Chondrocyte (in vitro differentiated cells): Measurements from ENCODE around the gene IGF1R. TPM values are rescaled to one million over a fixed set of nuclear protein-coding genes. Genes with fewer than 3 reads are reported as not detected.

Source experiments
- DNase-seq: peaks from one replicate; pipeline ENCODE4 v3.0.0; 2021; ENCODE audit warnings: mixed read lengths, low spot score
- H3K27ac Mint-ChIP-seq: one replicate; pipeline ENCODE4 v1.8.0; 2021; ENCODE audit warnings: mild to moderate bottlenecking, moderate library complexity, mixed read lengths; ENCODE audit not compliant: unreplicated experiment
- H3K27me3 Mint-ChIP-seq: 2 replicates; pipeline ENCODE4 v1.8.0; 2021; ENCODE audit warnings: low read depth, mixed read lengths
- H3K36me3 Mint-ChIP-seq: 2 replicates; pipeline ENCODE4 v1.8.0; 2021; ENCODE audit warnings: low read depth, mixed read lengths
- H3K4me1 Mint-ChIP-seq: 2 replicates; pipeline ENCODE4 v1.8.0; 2021; ENCODE audit warnings: low read depth, mild to moderate bottlenecking, mixed read lengths
- H3K4me3 Mint-ChIP-seq: one replicate; pipeline ENCODE4 v1.8.0; 2021; ENCODE audit warnings: mild to moderate bottlenecking, moderate library complexity, mixed read lengths; ENCODE audit not compliant: unreplicated experiment
- H3K9me3 Mint-ChIP-seq: 2 replicates; pipeline ENCODE4 v1.8.0; 2021; ENCODE audit warnings: low read depth, mixed read lengths
- total RNA-seq: library from RNA; stranded (reverse); gene quantifications from 3 replicates; pipeline ENCODE4 v1.2.1, GENCODE V29; 2021
- TF ChIP-seq, protein P1 (sequence below): fragments of 200-600 bp; sonication (generic); IDR thresholded peaks from 2 replicates; pipeline ENCODE4 v1.5.0; 2021; ENCODE audit warnings: antibody characterized with exemption, mild to moderate bottlenecking, moderate library complexity

Gene IGF1R
- total RNA-seq, 1 donor from 2014 or later = 119 TPM

DNA sequence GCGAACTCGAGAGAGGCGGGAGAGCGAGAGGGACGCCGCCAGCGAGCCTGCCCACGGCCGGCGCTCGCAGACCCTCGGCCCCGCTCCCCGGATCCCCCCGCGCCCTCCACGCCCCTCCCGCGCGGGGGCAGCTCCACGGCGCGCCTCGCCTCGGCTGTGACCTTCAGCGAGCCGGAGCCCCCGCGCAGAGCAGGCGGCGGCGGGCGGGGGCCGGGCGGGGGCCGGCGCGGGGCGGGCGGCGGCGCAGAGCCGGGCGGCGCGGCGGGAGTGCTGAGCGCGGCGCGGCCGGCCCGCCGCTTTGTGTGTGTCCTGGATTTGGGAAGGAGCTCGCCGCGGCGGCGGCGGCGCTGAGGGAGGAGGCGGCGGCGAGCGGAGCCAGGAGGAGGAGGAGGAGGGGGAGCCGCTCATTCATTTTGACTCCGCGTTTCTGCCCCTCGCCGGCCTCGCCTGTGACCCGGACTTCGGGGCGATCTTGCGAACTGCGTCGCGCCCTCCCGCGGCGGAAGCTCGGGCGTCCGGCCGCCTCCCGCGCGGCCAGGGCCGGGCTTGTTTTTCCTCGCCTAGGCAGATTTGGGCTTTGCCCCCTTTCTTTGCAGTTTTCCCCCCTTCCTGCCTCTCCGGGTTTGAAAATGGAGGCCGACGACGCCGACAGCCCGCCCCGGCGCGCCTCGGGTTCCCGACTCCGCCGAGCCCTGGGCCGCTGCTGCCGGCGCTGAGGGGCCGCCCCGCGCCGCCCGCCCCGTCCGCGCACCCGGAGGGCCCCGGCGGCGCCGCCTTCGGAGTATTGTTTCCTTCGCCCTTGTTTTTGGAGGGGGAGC is 524 bp downstream of the IGF1R start:
- no peak for DNase-seq
- H3K27ac Mint-ChIP-seq = peak overlapping the region; percentile 92
- H3K4me3 Mint-ChIP-seq = peak overlapping the region; percentile 94
- no peaks in the 10 kb centered on the region for H3K9me3 Mint-ChIP-seq
- TF ChIP-seq, protein P1, sequence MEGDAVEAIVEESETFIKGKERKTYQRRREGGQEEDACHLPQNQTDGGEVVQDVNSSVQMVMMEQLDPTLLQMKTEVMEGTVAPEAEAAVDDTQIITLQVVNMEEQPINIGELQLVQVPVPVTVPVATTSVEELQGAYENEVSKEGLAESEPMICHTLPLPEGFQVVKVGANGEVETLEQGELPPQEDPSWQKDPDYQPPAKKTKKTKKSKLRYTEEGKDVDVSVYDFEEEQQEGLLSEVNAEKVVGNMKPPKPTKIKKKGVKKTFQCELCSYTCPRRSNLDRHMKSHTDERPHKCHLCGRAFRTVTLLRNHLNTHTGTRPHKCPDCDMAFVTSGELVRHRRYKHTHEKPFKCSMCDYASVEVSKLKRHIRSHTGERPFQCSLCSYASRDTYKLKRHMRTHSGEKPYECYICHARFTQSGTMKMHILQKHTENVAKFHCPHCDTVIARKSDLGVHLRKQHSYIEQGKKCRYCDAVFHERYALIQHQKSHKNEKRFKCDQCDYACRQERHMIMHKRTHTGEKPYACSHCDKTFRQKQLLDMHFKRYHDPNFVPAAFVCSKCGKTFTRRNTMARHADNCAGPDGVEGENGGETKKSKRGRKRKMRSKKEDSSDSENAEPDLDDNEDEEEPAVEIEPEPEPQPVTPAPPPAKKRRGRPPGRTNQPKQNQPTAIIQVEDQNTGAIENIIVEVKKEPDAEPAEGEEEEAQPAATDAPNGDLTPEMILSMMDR = peak; percentile 38
- H3K27me3 Mint-ChIP-seq = peaks cover 13% of the 10 kb centered on the region
- peaks cover 5% of the 10 kb centered on the region for H3K36me3 Mint-ChIP-seq
- peaks cover 30% of the 10 kb centered on the region for H3K4me1 Mint-ChIP-seq

DNA sequence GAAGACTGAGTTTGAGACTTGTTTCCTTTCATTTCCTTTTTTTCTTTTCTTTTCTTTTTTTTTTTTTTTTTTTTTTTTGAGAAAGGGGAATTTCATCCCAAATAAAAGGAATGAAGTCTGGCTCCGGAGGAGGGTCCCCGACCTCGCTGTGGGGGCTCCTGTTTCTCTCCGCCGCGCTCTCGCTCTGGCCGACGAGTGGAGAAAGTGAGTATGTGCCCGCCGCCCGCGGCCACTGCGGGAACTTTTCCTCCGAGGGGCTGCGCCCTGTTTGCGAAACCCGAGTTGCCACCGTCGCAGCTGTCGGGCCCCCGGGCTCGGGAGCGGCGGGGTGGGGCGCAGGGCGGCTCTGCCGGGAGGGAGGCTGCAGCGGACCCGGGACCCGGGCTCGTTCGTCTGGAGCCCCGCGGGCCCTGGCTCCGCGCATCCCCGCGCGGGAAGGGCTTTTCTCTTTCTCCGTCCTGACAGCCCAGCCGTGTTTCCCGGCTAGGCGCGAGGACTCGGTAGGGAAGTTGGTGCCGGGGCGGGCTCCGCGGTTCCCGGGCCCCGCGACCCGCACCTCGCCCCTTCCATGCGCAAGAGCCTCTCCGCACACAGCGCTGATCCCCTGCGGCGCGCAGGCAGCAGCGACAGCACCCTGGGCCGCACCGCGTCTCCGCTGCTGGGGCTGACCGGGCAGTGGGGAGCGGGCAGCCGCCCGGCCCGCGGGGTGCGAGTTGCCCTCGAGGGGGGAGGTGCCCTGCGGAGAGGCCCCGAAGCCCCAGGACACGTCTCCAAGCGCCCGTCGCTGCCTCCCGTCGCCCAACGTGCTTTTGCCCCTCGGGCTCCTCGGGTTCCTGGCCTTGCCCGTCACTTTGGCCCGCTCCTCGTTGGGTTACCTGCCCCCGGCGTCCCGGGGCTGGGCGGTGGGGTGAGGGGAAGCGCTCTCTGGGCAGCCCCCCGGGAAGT is 1.4 kb downstream of the IGF1R start:
- no peaks in the 10 kb centered on the region for H3K9me3 Mint-ChIP-seq
- peaks cover 38% of the 10 kb centered on the region for H3K4me1 Mint-ChIP-seq
- TF ChIP-seq, protein P1 = peak; percentile 30
- H3K36me3 Mint-ChIP-seq = peaks cover 5% of the 10 kb centered on the region
- peak overlapping the region; percentile 98 for H3K27ac Mint-ChIP-seq
- no peak for DNase-seq
- peak overlapping the region; percentile 94 for H3K4me3 Mint-ChIP-seq
- H3K27me3 Mint-ChIP-seq = peaks cover 6% of the 10 kb centered on the region

DNA sequence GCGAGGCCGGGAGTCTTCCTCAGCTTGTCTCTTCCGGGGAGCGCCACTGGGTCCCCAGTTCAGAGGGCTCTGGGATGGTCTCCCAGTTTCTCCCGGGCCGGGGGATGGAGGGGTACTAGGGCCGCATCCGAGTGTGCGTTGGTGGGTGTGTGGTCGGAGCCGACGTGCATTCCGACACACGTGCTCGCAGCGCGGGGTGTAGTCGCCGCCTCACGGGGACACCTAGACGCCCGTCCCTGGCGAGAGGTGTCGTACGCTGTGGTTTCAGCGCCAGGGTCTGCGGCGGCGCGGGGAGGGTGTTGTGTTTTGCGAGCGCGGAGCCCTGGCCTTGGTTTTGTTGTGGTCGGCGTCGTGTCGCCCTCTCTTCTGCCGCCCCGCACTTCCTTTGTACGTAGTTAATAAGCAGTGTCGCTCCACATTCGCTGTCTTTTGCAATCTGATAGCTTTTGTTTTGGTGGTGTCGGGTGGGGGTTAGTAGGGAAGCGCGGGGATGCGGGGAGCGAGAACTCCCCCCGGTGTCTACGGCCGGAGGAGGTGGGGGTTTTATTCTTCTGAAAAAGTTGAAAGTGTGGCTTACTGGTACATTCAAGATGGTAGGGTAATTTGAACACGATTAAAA is 2.2 kb downstream of the IGF1R start:
- DNase-seq = no peak
- Mint-ChIP-seq H3K27ac (peak overlapping the region; percentile 98), H3K4me3 (peak overlapping the region; percentile 94), H3K9me3 (no peaks in the 10 kb centered on the region), H3K4me1 (peaks cover 45% of the 10 kb centered on the region), H3K27me3 (peaks cover 2% of the 10 kb centered on the region), H3K36me3 (peaks cover 5% of the 10 kb centered on the region)
- TF ChIP-seq, protein P1 = peak; percentile 9

DNA sequence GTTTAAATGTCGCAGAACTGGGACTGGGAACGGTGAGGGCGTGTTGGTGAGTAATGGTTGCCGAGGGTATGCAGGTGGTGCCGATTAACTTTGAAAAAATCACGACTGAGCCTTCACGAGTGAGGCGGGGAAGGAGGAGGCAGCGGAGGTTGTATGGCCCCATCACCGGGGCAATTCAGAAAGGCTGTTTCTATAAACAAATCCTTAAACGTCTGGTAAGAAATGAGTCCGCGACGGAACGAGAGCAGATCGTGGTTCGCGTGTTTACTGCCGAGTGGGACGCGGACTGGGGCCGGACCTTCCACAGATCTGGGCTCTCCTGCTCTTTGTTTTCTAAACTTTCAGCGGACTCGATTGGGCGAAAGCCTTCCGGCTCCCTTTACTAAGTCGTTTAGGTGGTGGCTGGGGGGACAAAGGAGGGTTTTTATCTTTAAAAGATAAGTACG is 2.7 kb downstream of the IGF1R start:
- TF ChIP-seq, protein P1 = no peak
- Mint-ChIP-seq H3K4me1 (peaks cover 45% of the 10 kb centered on the region), H3K27ac (peak overlapping the region; percentile 98), H3K4me3 (peak overlapping the region; percentile 94), H3K36me3 (peaks cover 5% of the 10 kb centered on the region), H3K9me3 (no peaks in the 10 kb centered on the region), H3K27me3 (no peaks in the 10 kb centered on the region)
- DNase-seq = no peak
